Panc1 (cell line): ENCODE measurements around the gene RASGRF2. TPM values are rescaled to one million over a fixed set of nuclear protein-coding genes. Genes with fewer than 3 reads are reported as not detected.

Experiments used
- ATAC-seq: fragments of 200-7000 bp; cut with Tn5 transposase; 2 replicates; pipeline ENCODE4 v1.9.1; 2020; ENCODE audit warnings: mild to moderate bottlenecking, moderate library complexity
- BruUV-seq: library from RNA; stranded (reverse); fragments of 400-500 nt; replicated peaks from 2 replicates; lab custom pipeline; 2021; lab: Mats Ljungman, UMichigan
- CTCF ChIA-PET: fragments of 300-600 bp; sonication (Branson Sonifier 250); formaldehyde crosslinking; loops from one replicate; lab custom pipeline; 2022; ENCODE audit warnings: antibody characterized with exemption; lab: Charles Lee
- POLR2A ChIA-PET: fragments of 300-600 bp; sonication (Branson Sonifier 250); formaldehyde crosslinking; loops from one replicate; lab custom pipeline; 2022; ENCODE audit warnings: antibody characterized with exemption; lab: Charles Lee
- DNase-seq: peaks from one replicate; pipeline ENCODE4 v3.0.0-alpha.2; 2010; ENCODE audit warnings: low read depth, low spot score
- H3K27ac ChIP-seq: 2 replicates; pipeline ENCODE4 v1.5.1; 2011; ENCODE audit warnings: mild to moderate bottlenecking, low read length, inconsistent platforms
- H3K27me3 ChIP-seq: fragments of 200-500 bp; sonication (Bioruptor generic); 2 replicates; pipeline ENCODE4 v1.6.0; 2014; ENCODE audit warnings: low read length, inconsistent platforms; ENCODE audit not compliant: control insufficient read depth, insufficient read depth
- H3K36me3 ChIP-seq: fragments of 200-500 bp; sonication (Bioruptor generic); 2 replicates; pipeline ENCODE4 v1.5.1; 2014; ENCODE audit warnings: inconsistent platforms, mild to moderate bottlenecking, low read length, moderate library complexity; ENCODE audit not compliant: control insufficient read depth, insufficient read depth
- H3K4me1 ChIP-seq: 2 replicates; pipeline ENCODE4 v1.5.1; 2011; ENCODE audit warnings: inconsistent platforms, mild to moderate bottlenecking, low read length, moderate library complexity; ENCODE audit not compliant: control insufficient read depth, insufficient read depth
- H3K4me3 ChIP-seq, 2 experiments: 2 replicates each; pipeline ENCODE4 v1.5.1; 2011 to 2012; ENCODE audit warnings: low read depth in 2 of 2, low read length in 2 of 2, mild to moderate bottlenecking in 2 of 2, inconsistent platforms in 1 of 2, moderate library complexity in 1 of 2
- H3K9me3 ChIP-seq: fragments of 200-500 bp; sonication (Bioruptor generic); 2 replicates; pipeline ENCODE4 v1.5.1; 2014; ENCODE audit warnings: low read depth, mild to moderate bottlenecking, inconsistent platforms, low read length, moderate library complexity; ENCODE audit not compliant: control insufficient read depth, insufficient read depth
- POLR2AphosphoS5 ChIP-seq: IDR thresholded peaks from 2 replicates; pipeline ENCODE4 v1.6.1; 2012; ENCODE audit warnings: mild to moderate bottlenecking, low read depth, low read length, moderate library complexity
- SIN3A ChIP-seq: IDR thresholded peaks from 2 replicates; pipeline ENCODE4 v1.6.1; 2012; ENCODE audit warnings: low read depth, mild to moderate bottlenecking, low read length, moderate library complexity, borderline replicate concordance; ENCODE audit not compliant: insufficient read depth
- TCF7L2 ChIP-seq: IDR thresholded peaks from 2 replicates; pipeline ENCODE4 v1.6.1; 2011; ENCODE audit warnings: mild to moderate bottlenecking, low read depth, low read length, inconsistent platforms
- in situ Hi-C: cut with HindIII; loops from 2 replicates; pipeline ENCODE4 v1.10.0; 2016; ENCODE audit warnings: low sequenced_read_pairs, low pct_unique_long_range_greater_than_20kb
- intact Hi-C: fragments of 100-400 bp; cut with micrococcal nuclease; formaldehyde crosslinking; loops from one replicate; pipeline ENCODE4 v1.10.0; 2022; ENCODE audit not compliant: unreplicated experiment
- total RNA-seq: library from RNA; stranded (reverse); gene quantifications from one replicate; pipeline ENCODE4 v1.2.1, GENCODE V29; 2021; ENCODE audit not compliant: unreplicated experiment
- TF ChIP-seq, protein P1 (sequence below): fragments of 450-650 bp; IDR thresholded peaks from 2 replicates; pipeline ENCODE4 v1.5.1; 2017; ENCODE audit warnings: mild to moderate bottlenecking
- TF ChIP-seq, protein P2 (sequence below), 2 experiments: IDR thresholded peaks; 2 replicates each; pipeline ENCODE4 v1.6.1; 2011 to 2012; ENCODE audit warnings: low read depth in 2 of 2, control low read depth in 1 of 2, low read length in 1 of 2, mild to moderate bottlenecking in 1 of 2, moderate library complexity in 1 of 2; ENCODE audit not compliant: insufficient read depth in 1 of 2

The RASGRF2 gene
- total RNA-seq, 1 experiment from 2014 or later: 4.7 TPM

GRCh38 chr5:81253875-81254274 lies 293.7 kb downstream of the RASGRF2 start:
- no peak overlapping the region for H3K27ac ChIP-seq
- in situ Hi-C loops: no loop called here
- DNase-seq: no peak
- H3K9me3 ChIP-seq: no peaks in the 10 kb centered on the region
- POLR2A ChIA-PET: no interaction called here
- H3K36me3 ChIP-seq: no peaks in the 10 kb centered on the region
- TF ChIP-seq POLR2AphosphoS5: no peak
- TF ChIP-seq SIN3A: no peak
- TF ChIP-seq, protein P1, sequence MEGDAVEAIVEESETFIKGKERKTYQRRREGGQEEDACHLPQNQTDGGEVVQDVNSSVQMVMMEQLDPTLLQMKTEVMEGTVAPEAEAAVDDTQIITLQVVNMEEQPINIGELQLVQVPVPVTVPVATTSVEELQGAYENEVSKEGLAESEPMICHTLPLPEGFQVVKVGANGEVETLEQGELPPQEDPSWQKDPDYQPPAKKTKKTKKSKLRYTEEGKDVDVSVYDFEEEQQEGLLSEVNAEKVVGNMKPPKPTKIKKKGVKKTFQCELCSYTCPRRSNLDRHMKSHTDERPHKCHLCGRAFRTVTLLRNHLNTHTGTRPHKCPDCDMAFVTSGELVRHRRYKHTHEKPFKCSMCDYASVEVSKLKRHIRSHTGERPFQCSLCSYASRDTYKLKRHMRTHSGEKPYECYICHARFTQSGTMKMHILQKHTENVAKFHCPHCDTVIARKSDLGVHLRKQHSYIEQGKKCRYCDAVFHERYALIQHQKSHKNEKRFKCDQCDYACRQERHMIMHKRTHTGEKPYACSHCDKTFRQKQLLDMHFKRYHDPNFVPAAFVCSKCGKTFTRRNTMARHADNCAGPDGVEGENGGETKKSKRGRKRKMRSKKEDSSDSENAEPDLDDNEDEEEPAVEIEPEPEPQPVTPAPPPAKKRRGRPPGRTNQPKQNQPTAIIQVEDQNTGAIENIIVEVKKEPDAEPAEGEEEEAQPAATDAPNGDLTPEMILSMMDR: no peak
- intact Hi-C loops: no loop called here
- CTCF ChIA-PET: no interaction called here
- ATAC-seq: no peak
- no peak overlapping the region for H3K4me3 ChIP-seq
- BruUV-seq: no TSS peak
- no peaks in the 10 kb centered on the region for H3K27me3 ChIP-seq
- no peaks in the 10 kb centered on the region for H3K4me1 ChIP-seq

DNA sequence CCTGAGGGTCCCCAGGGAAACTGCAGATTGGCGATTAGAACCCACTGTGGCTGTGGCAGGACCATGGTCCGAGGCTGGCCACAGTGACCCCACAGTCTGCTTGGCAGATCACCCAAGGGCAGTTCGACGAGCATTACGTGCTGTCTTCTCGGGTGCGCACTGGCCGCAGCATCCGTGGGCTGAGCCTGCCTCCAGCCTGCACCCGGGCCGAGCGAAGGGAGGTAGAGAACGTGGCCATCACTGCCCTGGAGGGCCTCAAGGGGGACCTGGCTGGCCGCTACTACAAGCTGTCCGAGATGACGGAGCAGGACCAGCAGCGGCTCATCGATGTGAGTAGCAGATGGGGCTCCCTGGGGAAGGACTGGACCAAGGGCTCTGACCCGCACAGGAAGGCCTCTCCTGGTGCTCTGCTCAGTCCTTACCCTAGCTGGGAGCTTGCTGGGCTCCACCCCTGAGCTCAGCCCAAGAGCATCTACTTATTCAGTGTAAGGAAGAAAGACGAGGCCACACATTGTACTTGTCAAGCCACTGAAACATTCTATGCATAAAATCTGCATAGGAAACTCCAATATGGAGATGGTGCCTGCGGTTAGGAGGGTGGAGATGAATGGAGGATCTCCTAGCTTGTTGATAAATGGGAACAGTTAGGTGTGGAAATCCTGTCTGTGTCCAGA lies 294.9 kb downstream of the RASGRF2 start:
- CTCF ChIA-PET: no interaction called here
- H3K27ac ChIP-seq: no peak overlapping the region
- intact Hi-C loops: no loop called here
- no TSS peak for BruUV-seq
- no peaks in the 10 kb centered on the region for H3K27me3 ChIP-seq
- H3K36me3 ChIP-seq: no peaks in the 10 kb centered on the region
- in situ Hi-C loops: no loop called here
- POLR2A ChIA-PET: no interaction called here
- ATAC-seq (no peak), DNase-seq (no peak)
- H3K4me3 ChIP-seq: no peak overlapping the region
- TF ChIP-seq, protein P1: no peak
- no peak for TF ChIP-seq TCF7L2
- TF ChIP-seq POLR2AphosphoS5: no peak
- TF ChIP-seq, protein P2, sequence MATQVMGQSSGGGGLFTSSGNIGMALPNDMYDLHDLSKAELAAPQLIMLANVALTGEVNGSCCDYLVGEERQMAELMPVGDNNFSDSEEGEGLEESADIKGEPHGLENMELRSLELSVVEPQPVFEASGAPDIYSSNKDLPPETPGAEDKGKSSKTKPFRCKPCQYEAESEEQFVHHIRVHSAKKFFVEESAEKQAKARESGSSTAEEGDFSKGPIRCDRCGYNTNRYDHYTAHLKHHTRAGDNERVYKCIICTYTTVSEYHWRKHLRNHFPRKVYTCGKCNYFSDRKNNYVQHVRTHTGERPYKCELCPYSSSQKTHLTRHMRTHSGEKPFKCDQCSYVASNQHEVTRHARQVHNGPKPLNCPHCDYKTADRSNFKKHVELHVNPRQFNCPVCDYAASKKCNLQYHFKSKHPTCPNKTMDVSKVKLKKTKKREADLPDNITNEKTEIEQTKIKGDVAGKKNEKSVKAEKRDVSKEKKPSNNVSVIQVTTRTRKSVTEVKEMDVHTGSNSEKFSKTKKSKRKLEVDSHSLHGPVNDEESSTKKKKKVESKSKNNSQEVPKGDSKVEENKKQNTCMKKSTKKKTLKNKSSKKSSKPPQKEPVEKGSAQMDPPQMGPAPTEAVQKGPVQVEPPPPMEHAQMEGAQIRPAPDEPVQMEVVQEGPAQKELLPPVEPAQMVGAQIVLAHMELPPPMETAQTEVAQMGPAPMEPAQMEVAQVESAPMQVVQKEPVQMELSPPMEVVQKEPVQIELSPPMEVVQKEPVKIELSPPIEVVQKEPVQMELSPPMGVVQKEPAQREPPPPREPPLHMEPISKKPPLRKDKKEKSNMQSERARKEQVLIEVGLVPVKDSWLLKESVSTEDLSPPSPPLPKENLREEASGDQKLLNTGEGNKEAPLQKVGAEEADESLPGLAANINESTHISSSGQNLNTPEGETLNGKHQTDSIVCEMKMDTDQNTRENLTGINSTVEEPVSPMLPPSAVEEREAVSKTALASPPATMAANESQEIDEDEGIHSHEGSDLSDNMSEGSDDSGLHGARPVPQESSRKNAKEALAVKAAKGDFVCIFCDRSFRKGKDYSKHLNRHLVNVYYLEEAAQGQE (IDR thresholded peaks at IDR 0.05; ENCODE audit: insufficient read depth in 1 of 2, low read depth in 2 of 2, low read length in 1 of 2): no peak
- TF ChIP-seq SIN3A: no peak
- no peaks in the 10 kb centered on the region for H3K9me3 ChIP-seq
- H3K4me1 ChIP-seq: no peaks in the 10 kb centered on the region
